GM23338 (cell line): Measurements from ENCODE around the gene SRGAP3.

Source experiments
- CREB1 ChIP-seq: fragments of 250-450 bp; sonication (Bioruptor Pico); IDR thresholded peaks from 2 replicates; pipeline ENCODE4 v1.5.0; 2020; ENCODE audit warnings: low read depth, mild to moderate bottlenecking, moderate library complexity
- CTCF ChIP-seq, 2 experiments: fragments of 200-600 bp in 1 of 2; sonication (generic) in 1 of 2; conservative IDR thresholded peaks; 2 replicates each; pipeline versions ENCODE4 v1.5.1 to v1.6.1; 2016 to 2017; ENCODE audit warnings: antibody characterized with exemption in 2 of 2, low read depth in 2 of 2, mild to moderate bottlenecking in 2 of 2, moderate library complexity in 1 of 2
- EZH2 ChIP-seq: fragments of 200-600 bp; sonication (generic); IDR thresholded peaks from one replicate; pipeline ENCODE4 v1.8.0; 2017; ENCODE audit warnings: antibody characterized with exemption, mild to moderate bottlenecking, low read depth; ENCODE audit not compliant: unreplicated experiment
- EZH2phosphoT487 ChIP-seq: fragments of 200-600 bp; sonication (generic); IDR thresholded peaks from one replicate; pipeline ENCODE4 v1.8.1; 2018; ENCODE audit warnings: antibody characterized with exemption; ENCODE audit not compliant: unreplicated experiment
- JUNB ChIP-seq: IDR thresholded peaks from one replicate; pipeline ENCODE4 v1.6.1; 2016; ENCODE audit warnings: antibody characterized with exemption; ENCODE audit not compliant: unreplicated experiment
- POLR2AphosphoS5 ChIP-seq: IDR thresholded peaks from 2 replicates; pipeline ENCODE4 v1.6.1; 2016; ENCODE audit warnings: antibody characterized with exemption, low read depth
- TF ChIP-seq, protein P1 (sequence below): IDR thresholded peaks from 2 replicates; pipeline ENCODE4 v1.6.1; 2016; ENCODE audit warnings: antibody characterized with exemption
- TF ChIP-seq, protein P2 (sequence below): IDR thresholded peaks from one replicate; pipeline ENCODE4 v1.6.1; 2018; ENCODE audit warnings: antibody characterized with exemption; ENCODE audit not compliant: unreplicated experiment

DNA sequence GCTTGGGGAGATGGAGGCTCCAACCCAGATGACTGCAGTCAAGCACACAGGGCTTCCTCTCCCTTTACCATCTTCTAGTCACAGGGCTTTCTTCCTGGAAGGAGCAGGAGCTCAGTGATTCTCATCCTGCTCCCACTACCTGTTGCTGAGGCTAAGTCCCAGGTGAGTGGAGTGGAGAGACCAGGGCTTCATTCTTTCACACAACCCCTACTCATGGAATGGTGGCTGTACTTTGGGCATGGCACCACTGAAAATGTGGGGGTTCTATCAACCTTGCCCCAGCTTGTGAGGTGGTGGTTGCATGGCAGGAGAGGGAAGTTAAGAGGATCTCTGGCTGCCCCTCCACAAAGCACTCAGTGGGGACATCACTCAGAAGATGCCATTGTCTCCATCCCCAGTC lies 249.4 kb downstream of the SRGAP3 start:
- TF ChIP-seq EZH2, result no peak
- no peak for TF ChIP-seq EZH2phosphoT487
- TF ChIP-seq CTCF (conservative IDR thresholded peaks at IDR 0.05; ENCODE audit: low read depth in 2 of 2), result no peak
- TF ChIP-seq POLR2AphosphoS5, result no peak
- TF ChIP-seq, protein P1, sequence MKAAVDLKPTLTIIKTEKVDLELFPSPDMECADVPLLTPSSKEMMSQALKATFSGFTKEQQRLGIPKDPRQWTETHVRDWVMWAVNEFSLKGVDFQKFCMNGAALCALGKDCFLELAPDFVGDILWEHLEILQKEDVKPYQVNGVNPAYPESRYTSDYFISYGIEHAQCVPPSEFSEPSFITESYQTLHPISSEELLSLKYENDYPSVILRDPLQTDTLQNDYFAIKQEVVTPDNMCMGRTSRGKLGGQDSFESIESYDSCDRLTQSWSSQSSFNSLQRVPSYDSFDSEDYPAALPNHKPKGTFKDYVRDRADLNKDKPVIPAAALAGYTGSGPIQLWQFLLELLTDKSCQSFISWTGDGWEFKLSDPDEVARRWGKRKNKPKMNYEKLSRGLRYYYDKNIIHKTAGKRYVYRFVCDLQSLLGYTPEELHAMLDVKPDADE, result no peak
- TF ChIP-seq JUNB, result no peak
- TF ChIP-seq CREB1 (CRISPR knock-in tag), result no peak
- TF ChIP-seq, protein P2, sequence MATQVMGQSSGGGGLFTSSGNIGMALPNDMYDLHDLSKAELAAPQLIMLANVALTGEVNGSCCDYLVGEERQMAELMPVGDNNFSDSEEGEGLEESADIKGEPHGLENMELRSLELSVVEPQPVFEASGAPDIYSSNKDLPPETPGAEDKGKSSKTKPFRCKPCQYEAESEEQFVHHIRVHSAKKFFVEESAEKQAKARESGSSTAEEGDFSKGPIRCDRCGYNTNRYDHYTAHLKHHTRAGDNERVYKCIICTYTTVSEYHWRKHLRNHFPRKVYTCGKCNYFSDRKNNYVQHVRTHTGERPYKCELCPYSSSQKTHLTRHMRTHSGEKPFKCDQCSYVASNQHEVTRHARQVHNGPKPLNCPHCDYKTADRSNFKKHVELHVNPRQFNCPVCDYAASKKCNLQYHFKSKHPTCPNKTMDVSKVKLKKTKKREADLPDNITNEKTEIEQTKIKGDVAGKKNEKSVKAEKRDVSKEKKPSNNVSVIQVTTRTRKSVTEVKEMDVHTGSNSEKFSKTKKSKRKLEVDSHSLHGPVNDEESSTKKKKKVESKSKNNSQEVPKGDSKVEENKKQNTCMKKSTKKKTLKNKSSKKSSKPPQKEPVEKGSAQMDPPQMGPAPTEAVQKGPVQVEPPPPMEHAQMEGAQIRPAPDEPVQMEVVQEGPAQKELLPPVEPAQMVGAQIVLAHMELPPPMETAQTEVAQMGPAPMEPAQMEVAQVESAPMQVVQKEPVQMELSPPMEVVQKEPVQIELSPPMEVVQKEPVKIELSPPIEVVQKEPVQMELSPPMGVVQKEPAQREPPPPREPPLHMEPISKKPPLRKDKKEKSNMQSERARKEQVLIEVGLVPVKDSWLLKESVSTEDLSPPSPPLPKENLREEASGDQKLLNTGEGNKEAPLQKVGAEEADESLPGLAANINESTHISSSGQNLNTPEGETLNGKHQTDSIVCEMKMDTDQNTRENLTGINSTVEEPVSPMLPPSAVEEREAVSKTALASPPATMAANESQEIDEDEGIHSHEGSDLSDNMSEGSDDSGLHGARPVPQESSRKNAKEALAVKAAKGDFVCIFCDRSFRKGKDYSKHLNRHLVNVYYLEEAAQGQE, result no peak
